Adrenal gland (tissue), 5 donors: ENCODE data around the gene SLC35B4.

ENCODE experiments used
- POLR2A ChIP-seq, 2 donors: fragments of 450-650 bp; IDR thresholded peaks; one replicate each; pipeline ENCODE4 v1.6.1; 2017; ENCODE audit warnings: antibody characterized with exemption in 2 of 2, mild to moderate bottlenecking in 2 of 2, moderate library complexity in 1 of 2
- TF ChIP-seq, protein P1 (sequence below), 6 experiments: fragments of 450-650 bp in 4 of 6; fragments of 200-600 bp in 2 of 6; sonication (generic) in 1 of 6; IDR thresholded peaks; 1 replicate in 5 of 6; 2 replicates in 1 of 6; pipeline versions ENCODE4 v1.5.1 to v1.8.0; 2016 to 2021; ENCODE audit warnings: antibody characterized with exemption in 6 of 6, mild to moderate bottlenecking in 2 of 6, moderate library complexity in 1 of 6
- donor health status: DM: no; HTN: no; CAD: no.

DNA sequence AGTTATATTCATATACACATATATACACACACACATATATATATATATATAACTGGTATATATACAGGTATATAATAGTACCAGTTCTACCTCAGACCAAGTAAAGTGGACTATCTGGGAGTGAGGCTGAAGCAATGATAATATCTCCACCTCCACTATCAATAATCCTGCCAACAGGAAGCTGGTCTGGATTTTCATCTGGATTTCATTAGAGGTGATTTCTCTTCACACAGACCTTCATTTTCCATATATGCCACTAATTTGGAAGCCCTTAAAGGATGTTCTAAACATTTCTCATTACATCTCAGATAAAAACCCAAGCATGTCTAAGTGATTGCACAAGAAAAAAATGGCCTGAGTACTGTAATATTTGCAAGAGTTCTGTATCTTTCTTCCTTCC, 1.7 kb upstream of the SLC35B4 start:
- TF ChIP-seq, protein P1, sequence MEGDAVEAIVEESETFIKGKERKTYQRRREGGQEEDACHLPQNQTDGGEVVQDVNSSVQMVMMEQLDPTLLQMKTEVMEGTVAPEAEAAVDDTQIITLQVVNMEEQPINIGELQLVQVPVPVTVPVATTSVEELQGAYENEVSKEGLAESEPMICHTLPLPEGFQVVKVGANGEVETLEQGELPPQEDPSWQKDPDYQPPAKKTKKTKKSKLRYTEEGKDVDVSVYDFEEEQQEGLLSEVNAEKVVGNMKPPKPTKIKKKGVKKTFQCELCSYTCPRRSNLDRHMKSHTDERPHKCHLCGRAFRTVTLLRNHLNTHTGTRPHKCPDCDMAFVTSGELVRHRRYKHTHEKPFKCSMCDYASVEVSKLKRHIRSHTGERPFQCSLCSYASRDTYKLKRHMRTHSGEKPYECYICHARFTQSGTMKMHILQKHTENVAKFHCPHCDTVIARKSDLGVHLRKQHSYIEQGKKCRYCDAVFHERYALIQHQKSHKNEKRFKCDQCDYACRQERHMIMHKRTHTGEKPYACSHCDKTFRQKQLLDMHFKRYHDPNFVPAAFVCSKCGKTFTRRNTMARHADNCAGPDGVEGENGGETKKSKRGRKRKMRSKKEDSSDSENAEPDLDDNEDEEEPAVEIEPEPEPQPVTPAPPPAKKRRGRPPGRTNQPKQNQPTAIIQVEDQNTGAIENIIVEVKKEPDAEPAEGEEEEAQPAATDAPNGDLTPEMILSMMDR (IDR thresholded peaks at IDR 0.05), result no peak
- no peak for TF ChIP-seq POLR2A (IDR thresholded peaks at IDR 0.05)
